ENCODE data around the gene MYO5A. TPM values are rescaled to one million over a fixed set of nuclear protein-coding genes. Genes with fewer than 3 reads are reported as not detected.

MYO5A gene
- total and polyA plus RNA-seq, 9 of the 15 experiments (the other 6 are each of a cell fraction or from before 2014, with no cell fraction given): 0.03 to 0.82 (median 0.40) TPM

GRCh38 chr15:52556524-52557273 is 28.0 kb upstream of the MYO5A start (continued):
- no peak for TF ChIP-seq DDX20 (tag; IDR thresholded peaks at IDR 0.05; ENCODE audit: low read depth)
- peak; percentile 61 for TF ChIP-seq TCF3 (CRISPR knock-in tag; IDR thresholded peaks at IDR 0.05)
- TF ChIP-seq, protein P1, sequence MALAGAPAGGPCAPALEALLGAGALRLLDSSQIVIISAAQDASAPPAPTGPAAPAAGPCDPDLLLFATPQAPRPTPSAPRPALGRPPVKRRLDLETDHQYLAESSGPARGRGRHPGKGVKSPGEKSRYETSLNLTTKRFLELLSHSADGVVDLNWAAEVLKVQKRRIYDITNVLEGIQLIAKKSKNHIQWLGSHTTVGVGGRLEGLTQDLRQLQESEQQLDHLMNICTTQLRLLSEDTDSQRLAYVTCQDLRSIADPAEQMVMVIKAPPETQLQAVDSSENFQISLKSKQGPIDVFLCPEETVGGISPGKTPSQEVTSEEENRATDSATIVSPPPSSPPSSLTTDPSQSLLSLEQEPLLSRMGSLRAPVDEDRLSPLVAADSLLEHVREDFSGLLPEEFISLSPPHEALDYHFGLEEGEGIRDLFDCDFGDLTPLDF (CRISPR knock-in tag; IDR thresholded peaks at IDR 0.05): no peak
- TF ChIP-seq TFAM (CRISPR knock-in tag; conservative IDR thresholded peaks at IDR 0.05): no peak
- TF ChIP-seq RBM17 (IDR thresholded peaks at IDR 0.05; ENCODE audit: borderline replicate concordance, low read depth, low read length): no peak
- peak in 1 of 2 experiments; percentile 82; a peak in 2 of 4 replicates for TF ChIP-seq FOXA3 (CRISPR knock-in tag; conservative IDR thresholded peaks at IDR 0.05 in 1 of 2, IDR thresholded peaks at IDR 0.05 in 1 of 2)
- TF ChIP-seq CBFA2T3 (IDR thresholded peaks at IDR 0.05): peak; percentile 76
- no peak for TF ChIP-seq SMAD1 (IDR thresholded peaks at IDR 0.05; ENCODE audit: low read depth, low read length, partially characterized antibody)
- no peak for TF ChIP-seq BCL6 (CRISPR knock-in tag; IDR thresholded peaks at IDR 0.05)
- TF ChIP-seq THAP7 (CRISPR knock-in tag; IDR thresholded peaks at IDR 0.05): no peak
- TF ChIP-seq HSF4 (CRISPR knock-in tag; IDR thresholded peaks at IDR 0.05; ENCODE audit: borderline replicate concordance): no peak
- peak; percentile 58; the same call in 1 of the 2 replicates for TF ChIP-seq MTA2 (IDR thresholded peaks at IDR 0.05; ENCODE audit: low read depth)
- TF ChIP-seq, protein P2, sequence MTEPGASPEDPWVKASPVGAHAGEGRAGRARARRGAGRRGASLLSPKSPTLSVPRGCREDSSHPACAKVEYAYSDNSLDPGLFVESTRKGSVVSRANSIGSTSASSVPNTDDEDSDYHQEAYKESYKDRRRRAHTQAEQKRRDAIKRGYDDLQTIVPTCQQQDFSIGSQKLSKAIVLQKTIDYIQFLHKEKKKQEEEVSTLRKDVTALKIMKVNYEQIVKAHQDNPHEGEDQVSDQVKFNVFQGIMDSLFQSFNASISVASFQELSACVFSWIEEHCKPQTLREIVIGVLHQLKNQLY (CRISPR knock-in tag; conservative IDR thresholded peaks at IDR 0.05): no peak
- TF ChIP-seq DPF2 (IDR thresholded peaks at IDR 0.05): peak; percentile 45; the same call in 1 of the 2 replicates
- TF ChIP-seq LEF1 (IDR thresholded peaks at IDR 0.05): peak; percentile 16; the same call in 1 of the 2 replicates
- TF ChIP-seq NONO (IDR thresholded peaks at IDR 0.05; ENCODE audit: low read depth in 2 of 2, low read length in 1 of 2): no peak
- TF ChIP-seq TAL1 (IDR thresholded peaks at IDR 0.05): peak; percentile 78
- no peak for TF ChIP-seq FOSL1 (tag; conservative IDR thresholded peaks at IDR 0.05)
- no peak for TF ChIP-seq PRMT5 (CRISPR knock-in tag; IDR thresholded peaks at IDR 0.05)
- TF ChIP-seq, protein P3, sequence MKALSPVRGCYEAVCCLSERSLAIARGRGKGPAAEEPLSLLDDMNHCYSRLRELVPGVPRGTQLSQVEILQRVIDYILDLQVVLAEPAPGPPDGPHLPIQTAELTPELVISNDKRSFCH (CRISPR knock-in tag; IDR thresholded peaks at IDR 0.05): no peak
- TF ChIP-seq, protein P3 (tag; IDR thresholded peaks at IDR 0.05): no peak
- no peak for TF ChIP-seq ZBTB12 (CRISPR knock-in tag; IDR thresholded peaks at IDR 0.05)
- no peak for TF ChIP-seq EGR1 (conservative IDR thresholded peaks at IDR 0.05)
- no peak for TF ChIP-seq ZFP36 (IDR thresholded peaks at IDR 0.05; ENCODE audit: low read depth, low read length, partially characterized antibody)
- peak; percentile 20 for TF ChIP-seq CCNT2 (IDR thresholded peaks at IDR 0.05; ENCODE audit: borderline replicate concordance, extremely low read depth, insufficient read length, low read depth, low read length)
- no peak for TF ChIP-seq ZNF586 (CRISPR knock-in tag; conservative IDR thresholded peaks at IDR 0.05)

All from K562 (cell line).